Activated CD4-positive, CD25-positive, alpha-beta regulatory T cell treated with anti-CD3 and anti-CD28 coated beads, Interleukin-2, amount 50 U/mL, for 24 hours (primary cell): ENCODE data around the gene ZBED1.
"Not testable (repeated sequence)": the region's sequence is repeated elsewhere in the genome, so short reads cannot be mapped to it uniquely, and the experiment has no call there.

Experiments
- ATAC-seq, 2 donors: fragments of 150-1000 bp; cut with Tn5 transposase; one replicate each; pipeline ENCODE4 v1.10.0; 2021; ENCODE audit warnings: mild to moderate bottlenecking in 1 of 2, moderate library complexity in 1 of 2

Gene ZBED1

GRCh38 chrX:2517055-2517454, 16.3 kb upstream of the ZBED1 start:
- no peak for ATAC-seq

- no peak for ATAC-seq
These were observed 15.8 kb upstream of the ZBED1 start for GRCh38 chrX:2516623-2517022.

GRCh38 chrX:2514131-2514530, 13.4 kb upstream of the ZBED1 start:
- no peak for ATAC-seq

- ATAC-seq, result no peak
These were observed 12.4 kb upstream of the ZBED1 start for GRCh38 chrX:2513121-2513664.

- no peak for ATAC-seq
These were observed 11.7 kb upstream of the ZBED1 start for GRCh38 chrX:2512501-2512900.

GRCh38 chrX:2511326-2511725, 10.6 kb upstream of the ZBED1 start:
- no peak for ATAC-seq

GRCh38 chrX:2508648-2509335, 8.0 kb upstream of the ZBED1 start:
- ATAC-seq, result no peak

GRCh38 chrX:2507904-2508627, 7.3 kb upstream of the ZBED1 start:
- no peak for ATAC-seq

- no peak for ATAC-seq
These were observed 6.4 kb upstream of the ZBED1 start for GRCh38 chrX:2507196-2507595.

- ATAC-seq, result not testable (repeated sequence)
These were observed 4.6 kb upstream of the ZBED1 start for GRCh38 chrX:2505341-2505740.

- ATAC-seq, result no peak
These were observed 4.0 kb upstream of the ZBED1 start for GRCh38 chrX:2504706-2505332.

- ATAC-seq, result no peak
These were observed 3.1 kb upstream of the ZBED1 start for GRCh38 chrX:2503591-2504500.

GRCh38 chrX:2502668-2503519, 2.1 kb upstream of the ZBED1 start:
- no peak for ATAC-seq

- ATAC-seq, result no peak
These were observed 1.4 kb upstream of the ZBED1 start for GRCh38 chrX:2502120-2502667.

- no peak for ATAC-seq
These were observed 855 bp upstream of the ZBED1 start for GRCh38 chrX:2501559-2502102.

GRCh38 chrX:2500091-2500802, 529 bp downstream of the ZBED1 start:
- ATAC-seq, result peak; percentile 51 to 55

- ATAC-seq, result no peak
These were observed 1.3 kb downstream of the ZBED1 start for GRCh38 chrX:2499507-2499906.

- ATAC-seq, result no peak
These were observed 1.9 kb downstream of the ZBED1 start for GRCh38 chrX:2498781-2499302.

- no peak for ATAC-seq
These were observed 2.6 kb downstream of the ZBED1 start for GRCh38 chrX:2497961-2498780.
